GM19099 (cell line): ENCODE results near the gene TMPRSS4.

Source experiments
- POLR2A ChIP-seq: IDR thresholded peaks from 3 replicates; pipeline ENCODE4 v1.6.1; 2011; ENCODE audit warnings: low read depth; ENCODE audit not compliant: insufficient read length; ENCODE audit errors: extremely low read depth

The TMPRSS4 gene

DNA sequence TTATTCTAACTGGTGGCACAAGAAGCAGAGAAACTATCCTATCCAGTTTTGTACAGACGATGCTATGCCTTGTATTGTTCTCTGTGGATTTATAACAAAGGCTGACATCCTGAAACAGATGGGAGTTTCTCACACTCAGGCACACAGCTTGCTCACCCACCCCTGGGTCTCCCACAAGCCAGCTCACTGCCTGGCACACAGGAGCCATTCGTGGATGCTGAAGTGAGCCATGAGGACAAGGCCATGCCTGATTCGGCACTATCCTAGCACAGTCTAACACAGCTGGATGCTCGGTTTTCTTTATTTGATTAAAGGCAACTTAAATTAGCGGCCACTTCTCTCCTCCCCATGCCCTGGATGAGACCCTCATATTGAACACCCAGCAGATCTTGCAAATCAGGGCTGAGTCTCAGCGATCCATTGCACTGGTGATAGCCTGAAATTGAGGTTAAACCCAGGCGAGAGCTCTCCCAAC lies 25.7 kb upstream of the TMPRSS4 start:
- TF ChIP-seq POLR2A, result no peak

DNA sequence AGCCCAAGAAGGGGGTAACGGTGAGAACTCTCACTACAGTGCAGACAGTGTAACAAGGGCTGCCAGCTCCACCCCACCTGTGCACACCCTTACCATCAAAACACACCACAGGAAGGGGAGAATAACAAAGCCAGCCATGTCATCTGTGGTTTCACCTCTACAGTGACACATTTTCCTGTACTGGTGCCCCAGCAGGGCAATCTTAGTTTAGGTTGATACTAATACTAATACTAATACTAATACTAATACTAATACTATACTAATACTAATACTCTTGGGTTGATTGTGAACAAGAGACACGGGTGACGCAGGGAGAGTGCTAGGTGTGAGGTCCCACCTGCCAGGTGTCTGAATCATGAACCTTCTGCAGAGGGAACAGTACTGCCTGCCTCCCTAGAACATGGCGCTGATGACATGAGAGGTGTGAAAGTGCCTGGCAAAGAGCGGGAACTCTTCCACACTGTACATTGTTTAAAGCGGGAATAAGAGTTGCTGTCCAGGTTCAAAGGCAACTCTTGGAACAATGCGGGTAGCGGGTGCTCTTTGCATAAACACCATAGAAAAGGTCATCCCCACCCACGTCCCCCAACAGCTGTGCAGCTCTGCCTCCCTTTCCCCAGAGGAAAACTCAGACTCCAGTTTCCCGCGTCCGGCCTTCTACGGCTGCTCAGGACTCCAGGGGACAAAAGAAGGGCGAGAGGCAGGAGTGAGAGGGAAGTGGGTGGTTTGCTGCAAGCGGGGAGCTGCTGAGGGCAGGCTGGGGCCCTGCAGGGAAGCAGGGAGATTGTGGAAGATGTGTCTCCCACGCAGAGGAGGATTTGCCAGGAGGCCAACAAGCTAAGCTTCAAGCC lies 25.0 kb upstream of the TMPRSS4 start:
- TF ChIP-seq POLR2A, result no peak

DNA sequence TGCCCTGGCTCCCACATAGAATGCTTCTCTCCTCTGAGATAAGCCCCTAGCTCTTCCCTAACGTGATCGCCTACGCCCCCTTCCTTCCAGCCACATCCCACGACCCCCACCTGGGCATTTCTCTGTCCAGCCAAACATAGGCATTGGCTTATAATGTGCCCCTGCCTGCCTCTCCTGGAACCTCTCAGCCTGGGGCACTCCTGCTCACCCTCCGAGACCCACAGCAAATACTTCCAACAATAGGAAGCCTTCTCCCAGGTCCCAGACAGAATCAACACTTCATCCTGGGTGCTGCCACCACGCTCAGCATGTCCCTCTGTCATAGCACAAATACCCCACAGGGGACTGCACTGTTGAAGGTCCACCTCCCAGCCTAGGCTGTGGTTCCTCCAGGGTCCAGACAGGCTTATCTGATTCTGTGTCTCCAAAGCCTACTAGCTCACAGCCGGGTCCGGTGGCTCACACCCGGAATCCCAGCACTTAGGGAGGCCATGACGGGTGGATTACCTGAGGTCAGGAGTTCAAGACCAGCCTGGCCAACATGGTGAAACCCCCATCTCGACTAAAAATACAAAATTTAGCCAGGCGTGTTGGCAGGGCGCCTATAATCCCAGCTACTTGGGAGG lies 24.2 kb upstream of the TMPRSS4 start:
- no peak for TF ChIP-seq POLR2A

DNA sequence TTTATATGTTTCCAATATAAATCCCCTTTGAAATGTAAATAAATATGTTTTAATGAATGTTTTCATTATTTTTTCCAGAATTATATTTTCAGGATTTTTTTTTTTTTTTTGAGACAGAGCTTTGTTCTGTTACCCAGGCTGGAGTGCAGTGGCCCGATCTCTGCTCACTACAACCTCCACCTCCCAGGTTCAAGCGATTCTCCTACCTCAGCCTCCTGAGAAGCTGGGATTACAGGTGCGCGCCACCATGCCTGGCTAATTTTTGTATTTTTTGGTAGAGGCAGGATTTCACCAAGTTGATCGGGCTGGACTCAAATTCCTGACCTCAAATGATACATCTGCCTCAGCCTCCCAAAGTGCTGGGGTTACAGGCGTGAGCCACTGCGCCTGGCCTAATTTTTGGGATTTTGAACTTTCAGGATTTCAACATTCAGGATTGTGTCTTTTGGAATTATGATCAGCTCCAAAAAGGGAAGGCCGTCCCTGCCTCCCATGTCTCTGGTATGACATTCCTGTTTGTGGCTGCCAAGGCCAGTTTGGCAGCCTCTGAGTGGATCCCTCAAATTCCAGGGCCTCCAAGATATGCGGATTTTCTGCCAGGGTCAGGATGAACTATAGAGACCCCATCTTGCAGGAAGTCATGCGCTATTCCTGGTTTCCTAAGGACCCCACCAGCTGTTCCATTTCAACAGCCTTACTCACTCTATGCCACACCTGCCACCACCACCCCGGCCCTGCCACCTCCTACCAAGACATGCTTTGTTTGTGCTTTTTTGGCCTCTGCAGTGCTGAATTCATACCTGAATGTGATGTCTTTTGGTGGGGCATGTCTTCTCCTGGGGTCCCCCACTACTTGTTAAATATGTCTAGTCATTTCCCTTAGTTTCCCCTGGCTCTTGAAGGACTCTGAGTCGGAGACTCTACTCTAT lies 21.9 kb upstream of the TMPRSS4 start:
- TF ChIP-seq POLR2A, result no peak

DNA sequence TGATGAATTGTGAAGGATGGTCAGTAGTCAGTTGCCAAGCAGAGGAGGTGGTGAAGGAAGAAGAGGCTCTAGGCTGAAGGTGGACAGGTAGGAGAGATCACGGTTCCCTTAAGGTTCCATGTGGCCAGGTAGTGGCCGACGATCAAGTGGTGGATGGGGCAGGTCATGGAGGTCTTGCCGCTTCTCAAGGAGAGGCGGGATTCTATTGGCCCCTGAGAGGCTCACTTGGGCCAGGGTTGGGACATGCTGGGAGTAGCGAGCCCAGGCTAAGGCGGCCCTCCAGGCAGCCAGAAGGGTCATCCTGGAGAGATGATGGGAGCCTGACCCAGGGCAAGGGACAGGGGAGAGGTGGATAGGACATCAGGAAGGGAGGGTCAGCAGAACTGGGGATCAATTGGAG lies 20.9 kb upstream of the TMPRSS4 start:
- TF ChIP-seq POLR2A, result no peak

DNA sequence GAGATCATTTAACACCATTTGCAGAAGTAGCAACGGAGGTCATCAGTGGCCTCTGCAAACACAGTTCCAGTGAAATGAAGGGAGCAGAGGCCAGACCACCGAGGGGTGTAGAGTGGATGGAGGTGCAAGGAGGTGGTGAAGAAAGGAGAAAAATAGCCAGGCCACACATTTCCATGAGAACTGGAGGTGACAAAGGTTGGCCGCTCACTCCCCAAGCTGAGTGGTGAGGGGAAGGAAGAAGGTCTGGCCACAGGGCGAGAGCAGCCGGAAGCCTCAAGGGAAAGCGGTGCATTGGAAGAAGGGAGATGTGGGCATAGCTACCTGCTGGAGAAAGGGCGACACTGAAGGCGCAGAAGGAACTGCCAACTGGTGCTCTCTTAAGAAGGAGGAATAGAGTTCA lies 20.1 kb upstream of the TMPRSS4 start:
- TF ChIP-seq POLR2A, result no peak

DNA sequence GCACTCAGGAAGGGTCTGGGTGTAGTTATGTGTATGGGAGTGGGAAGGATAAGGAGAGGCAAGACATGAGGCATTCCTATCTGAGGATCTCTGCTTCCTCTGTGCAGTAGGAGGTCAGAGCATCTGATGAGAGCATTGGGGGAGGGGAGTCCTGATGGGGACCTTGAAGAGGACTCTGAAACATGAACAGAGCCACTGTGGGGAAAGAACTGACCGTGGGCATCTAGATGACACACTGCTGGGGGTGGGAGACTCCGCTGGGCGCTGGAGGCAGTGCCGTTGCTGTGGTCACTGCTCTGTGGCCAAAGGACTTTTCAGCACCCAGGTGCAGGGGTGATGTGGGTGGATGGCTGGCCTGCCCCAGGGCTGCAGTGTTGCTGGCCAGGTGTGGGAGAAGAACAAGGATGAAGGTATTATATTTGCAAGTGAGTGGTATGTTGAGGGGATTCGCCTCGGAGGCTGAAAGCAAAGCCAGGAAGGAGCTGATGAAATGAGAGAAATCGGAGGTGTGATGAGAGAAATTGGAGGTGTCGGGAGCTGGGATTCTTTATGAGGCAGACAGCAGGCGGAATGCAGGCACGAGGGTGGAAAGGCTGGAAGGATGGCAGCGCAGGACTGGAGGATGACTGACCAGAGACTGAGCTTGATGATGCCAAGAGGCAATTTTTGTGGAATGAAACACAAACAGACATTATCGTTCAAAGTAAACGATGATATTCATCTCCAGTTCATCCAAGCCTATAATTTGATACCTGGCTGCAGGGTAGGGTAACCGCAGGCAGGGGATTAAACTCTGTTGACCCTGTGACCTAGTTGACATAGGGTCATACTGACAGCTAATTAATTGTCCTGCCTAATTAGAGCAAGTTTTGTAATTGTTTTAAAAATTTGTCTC lies 19.4 kb upstream of the TMPRSS4 start:
- no peak for TF ChIP-seq POLR2A

DNA sequence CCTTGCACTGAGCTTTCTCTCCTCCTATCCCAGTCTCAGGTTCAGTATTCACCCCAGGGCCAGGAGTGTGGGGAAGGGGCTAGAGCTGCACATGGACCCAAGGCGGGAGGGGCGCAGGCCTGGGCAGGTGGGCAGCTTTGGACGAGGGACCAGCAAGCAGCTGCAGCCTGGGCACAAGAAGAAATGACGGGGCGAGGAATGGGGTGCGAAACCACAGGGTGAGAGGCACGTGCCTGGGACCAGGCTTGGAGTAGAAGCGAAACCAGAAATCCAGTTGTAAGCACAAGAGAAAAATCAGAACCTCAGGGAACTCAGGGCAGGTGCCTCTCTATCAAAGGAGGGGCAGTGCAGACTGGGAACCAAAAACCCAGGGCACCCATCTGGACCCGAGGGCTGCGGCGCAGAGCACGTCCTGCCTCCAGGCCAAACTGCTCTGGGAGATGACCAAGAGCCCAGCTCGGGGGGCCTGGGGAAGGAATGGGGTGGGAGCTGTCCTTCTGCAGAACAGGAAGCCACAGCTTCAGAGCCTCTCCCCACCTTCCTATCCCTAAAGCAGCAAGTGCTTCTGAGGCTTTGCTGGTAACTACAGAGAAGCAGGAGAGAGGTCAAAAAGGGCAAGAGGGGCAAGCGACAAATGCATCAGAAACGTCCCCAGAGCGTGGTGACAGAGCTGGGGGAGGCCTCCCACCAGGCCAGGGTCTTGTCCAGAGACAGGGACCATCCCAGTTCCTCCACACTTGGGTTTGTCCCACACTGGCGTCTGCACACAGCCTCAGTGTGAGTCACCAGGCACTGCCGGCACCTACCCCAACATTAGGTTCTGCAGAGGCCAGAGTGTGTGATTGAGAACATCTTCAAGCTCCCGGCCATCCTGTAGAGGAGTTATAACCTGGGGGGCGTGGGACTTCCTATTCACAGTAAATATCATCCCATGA lies 18.3 kb upstream of the TMPRSS4 start:
- no peak for TF ChIP-seq POLR2A

DNA sequence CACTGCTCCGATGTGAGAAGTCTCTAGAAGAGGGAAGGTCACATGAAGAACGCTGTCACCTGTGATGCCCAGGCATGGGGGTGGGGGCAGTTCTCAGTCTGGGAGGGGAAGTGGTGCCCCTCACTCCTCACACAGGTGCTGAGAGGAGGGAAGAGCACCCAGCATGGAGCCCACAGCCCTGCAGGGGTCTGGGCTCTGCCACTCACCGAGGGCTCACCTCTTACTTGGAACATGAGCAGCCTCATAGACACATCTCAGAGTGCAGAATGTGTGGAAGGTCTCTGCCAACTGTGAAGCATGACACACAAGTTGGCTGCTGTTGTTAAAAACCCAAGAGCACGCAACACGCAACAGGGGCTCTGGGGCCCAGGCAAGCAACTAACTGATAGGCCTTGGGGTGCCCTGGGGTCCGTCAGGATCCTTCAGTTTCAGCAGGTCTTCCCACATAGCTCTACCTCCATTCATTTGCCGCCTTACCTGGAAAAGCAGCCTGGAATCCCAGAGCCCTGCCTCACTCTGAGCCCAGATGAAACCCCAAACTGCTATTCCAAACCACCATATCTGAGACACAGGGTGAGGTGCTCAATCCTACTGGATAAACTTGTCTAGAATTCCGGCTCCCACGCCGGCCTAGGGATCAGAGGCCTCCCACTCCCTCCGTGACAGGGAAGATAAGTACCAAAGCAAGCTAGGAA lies 17.5 kb upstream of the TMPRSS4 start:
- no peak for TF ChIP-seq POLR2A

DNA sequence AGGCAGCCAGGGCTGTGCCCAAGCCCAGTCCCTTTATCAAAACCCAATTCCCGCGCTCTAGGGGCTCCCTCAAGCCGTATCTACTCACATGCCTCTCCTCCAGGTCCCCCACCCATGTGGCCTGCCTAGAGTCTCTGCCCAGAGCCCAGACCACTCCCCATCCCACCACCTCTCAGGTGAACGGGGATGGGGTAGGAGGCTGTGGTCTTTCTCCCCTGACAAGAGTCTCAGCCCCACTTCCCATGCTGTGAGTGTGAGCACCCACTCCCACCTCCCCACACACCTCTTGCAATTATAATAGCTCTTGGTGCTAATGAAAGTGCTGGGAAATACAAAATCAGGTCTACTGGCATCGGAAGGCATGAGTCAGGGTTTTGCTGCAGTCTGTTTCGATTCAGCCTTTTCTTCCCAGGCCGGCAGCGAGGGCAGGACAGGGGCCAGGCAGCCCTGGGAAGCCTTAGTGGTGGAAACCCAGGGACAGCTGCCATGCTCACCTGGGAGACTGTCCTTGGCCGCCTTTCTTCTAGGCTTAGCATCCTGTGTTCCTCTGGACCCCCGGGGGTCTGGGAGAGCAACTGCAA lies 16.7 kb upstream of the TMPRSS4 start:
- TF ChIP-seq POLR2A, result no peak

DNA sequence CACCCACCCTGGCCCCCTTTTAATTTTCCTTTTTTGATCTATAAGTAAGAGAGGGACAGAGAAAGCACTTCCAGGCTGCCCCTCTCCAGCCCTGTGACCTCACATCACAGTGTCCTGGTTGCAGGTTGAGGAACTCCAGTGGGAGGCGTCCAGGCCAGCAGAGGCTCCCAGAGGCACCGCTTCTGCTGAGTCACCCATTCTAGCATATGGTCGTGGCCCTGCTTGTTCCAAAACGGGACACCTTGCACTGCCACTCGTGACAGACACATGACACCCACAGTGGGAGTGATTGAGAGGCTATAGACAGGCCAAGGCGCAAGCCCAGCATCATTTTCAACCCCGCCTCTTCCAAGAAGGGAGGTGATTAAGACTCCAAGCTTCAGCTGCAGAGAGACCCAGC lies 16.0 kb upstream of the TMPRSS4 start:
- TF ChIP-seq POLR2A, result no peak

DNA sequence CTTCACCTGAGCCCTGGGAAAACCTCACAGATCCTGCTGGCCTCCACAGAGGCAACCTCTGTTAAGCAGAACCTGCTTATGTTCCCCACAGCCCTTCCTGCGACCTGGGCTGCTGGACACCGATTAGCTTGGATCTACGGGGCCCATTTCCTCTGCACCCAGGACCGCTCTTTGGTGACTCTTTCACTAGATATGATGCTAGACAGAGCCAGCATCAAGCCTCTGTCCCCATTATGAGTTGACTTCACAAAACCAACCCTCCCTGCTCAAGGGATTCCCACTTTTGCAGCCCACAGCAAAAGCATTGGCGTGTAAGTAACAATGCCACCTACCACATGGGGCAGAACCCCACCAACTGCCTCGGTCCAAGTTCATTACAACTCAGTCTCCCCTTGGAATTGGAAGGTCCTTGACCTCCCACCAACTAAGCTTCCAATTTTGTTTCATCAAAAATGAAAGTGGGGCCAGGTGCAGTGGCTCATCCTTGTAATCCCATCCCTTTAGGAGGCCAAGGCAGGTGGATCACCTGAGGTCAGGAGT lies 15.2 kb upstream of the TMPRSS4 start:
- no peak for TF ChIP-seq POLR2A
